Thyroid gland (tissue), 4 donors: ENCODE results near the gene ATP13A2. TPM values are rescaled to one million over a fixed set of nuclear protein-coding genes. Genes with fewer than 3 reads are reported as not detected.

Experiments used
- DNase-seq, 2 donors: peaks; one replicate each; pipeline ENCODE4 v3.0.0-alpha.2; 2019
- H3K27ac ChIP-seq, 3 donors: fragments of 200-600 bp; sonication (generic); 1 replicate in 2 of 3; 2 replicates in 1 of 3; pipeline ENCODE4 v1.5.1; 2016 to 2019; ENCODE audit warnings: mild to moderate bottlenecking in 1 of 3, moderate library complexity in 1 of 3
- H3K27me3 ChIP-seq: fragments of 200-600 bp; sonication (generic); one replicate; pipeline ENCODE4 v1.5.1; 2019
- H3K36me3 ChIP-seq, 2 donors: fragments of 200-600 bp; sonication (generic); one replicate each; pipeline ENCODE4 v1.5.1; 2016 to 2019
- H3K4me1 ChIP-seq, 2 donors: fragments of 200-600 bp; sonication (generic); one replicate each; pipeline ENCODE4 v1.5.1; 2017 to 2019
- H3K4me3 ChIP-seq, 3 donors: fragments of 200-600 bp; sonication (generic); replicated peaks in 1 of 3; 1 replicate in 2 of 3; 2 replicates in 1 of 3; pipeline ENCODE4 v1.5.1; 2016; ENCODE audit warnings: mild to moderate bottlenecking in 1 of 3
- H3K9me3 ChIP-seq: fragments of 200-600 bp; sonication (generic); one replicate; pipeline ENCODE4 v1.5.1; 2017
- POLR2A ChIP-seq, 2 donors: fragments of 450-650 bp; IDR thresholded peaks; one replicate each; pipeline ENCODE4 v1.6.1; 2017; ENCODE audit warnings: antibody characterized with exemption in 2 of 2, mild to moderate bottlenecking in 2 of 2, moderate library complexity in 1 of 2
- WGBS, 2 donors: methylation state at CpG; one replicate each; pipeline ENCODE4 v1.1.5; 2017; 5-methylcytosine and 5-hydroxymethylcytosine counted together
- intact Hi-C: fragments of 100-400 bp; cut with DNase I; formaldehyde crosslinking; loops from one replicate; pipeline ENCODE4 v1.15.1; 2023
- total RNA-seq, 4 donors: library from RNA; depleted of rRNA; stranded (reverse); fragments of >200 nt; gene quantifications; one replicate each; pipeline ENCODE4 v1.2.3, GENCODE V29; 2016
- TF ChIP-seq, protein P1 (sequence below), 6 experiments: fragments of 200-600 bp in 3 of 6; fragments of 450-650 bp in 3 of 6; sonication (generic) in 3 of 6; IDR thresholded peaks; one replicate each; pipeline ENCODE4 v1.5.1; 2016 to 2019; ENCODE audit warnings: antibody characterized with exemption in 6 of 6, mild to moderate bottlenecking in 2 of 6, inconsistent platforms in 1 of 6, moderate library complexity in 1 of 6

Gene ATP13A2
- total RNA-seq, 4 donors from 2014 or later, result 28.7 to 47.0 (median 35.8) TPM

DNA sequence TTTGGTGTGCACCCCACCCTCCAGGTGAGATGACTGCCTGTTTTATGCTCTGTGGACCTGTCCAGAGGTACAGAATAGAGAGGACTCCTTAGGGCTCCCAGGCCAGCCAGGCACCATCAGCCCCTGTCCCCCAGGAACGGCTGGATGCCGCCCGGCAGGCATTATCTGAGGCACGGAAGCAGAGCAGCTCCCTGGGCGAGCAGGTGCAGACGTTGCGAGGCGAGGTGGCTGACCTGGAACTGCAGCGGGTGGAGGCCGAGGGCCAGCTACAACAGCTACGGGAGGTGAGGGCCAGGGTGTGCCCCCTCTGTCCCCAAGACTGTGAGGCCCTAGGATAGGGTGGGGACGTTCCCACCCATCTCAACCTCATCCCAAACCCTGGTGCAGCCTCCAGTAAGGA, 42.1 kb downstream of the ATP13A2 start:
- Histone ChIP-seq H3K9me3 (no peaks in the 10 kb centered on the region), H3K27me3 (no peaks in the 10 kb centered on the region), H3K27ac (no peak overlapping the region), H3K4me1 (peaks cover 12 to 15% of the 10 kb centered on the region in 2 donors), H3K4me3 (no peak overlapping the region), H3K36me3 (peaks cover 0 to 8% of the 10 kb centered on the region in 2 donors)
- intact Hi-C loops, result loop anchor here (5.0 kb wide), 1 partner anchor 63 kb away; no protein-coding TSS in a partner anchor
- DNase-seq, result no peak
- WGBS, 2 donors, result 94 to 100% methylated on average over 3 to 9 of the region's 12 CpGs
- TF ChIP-seq, protein P1, sequence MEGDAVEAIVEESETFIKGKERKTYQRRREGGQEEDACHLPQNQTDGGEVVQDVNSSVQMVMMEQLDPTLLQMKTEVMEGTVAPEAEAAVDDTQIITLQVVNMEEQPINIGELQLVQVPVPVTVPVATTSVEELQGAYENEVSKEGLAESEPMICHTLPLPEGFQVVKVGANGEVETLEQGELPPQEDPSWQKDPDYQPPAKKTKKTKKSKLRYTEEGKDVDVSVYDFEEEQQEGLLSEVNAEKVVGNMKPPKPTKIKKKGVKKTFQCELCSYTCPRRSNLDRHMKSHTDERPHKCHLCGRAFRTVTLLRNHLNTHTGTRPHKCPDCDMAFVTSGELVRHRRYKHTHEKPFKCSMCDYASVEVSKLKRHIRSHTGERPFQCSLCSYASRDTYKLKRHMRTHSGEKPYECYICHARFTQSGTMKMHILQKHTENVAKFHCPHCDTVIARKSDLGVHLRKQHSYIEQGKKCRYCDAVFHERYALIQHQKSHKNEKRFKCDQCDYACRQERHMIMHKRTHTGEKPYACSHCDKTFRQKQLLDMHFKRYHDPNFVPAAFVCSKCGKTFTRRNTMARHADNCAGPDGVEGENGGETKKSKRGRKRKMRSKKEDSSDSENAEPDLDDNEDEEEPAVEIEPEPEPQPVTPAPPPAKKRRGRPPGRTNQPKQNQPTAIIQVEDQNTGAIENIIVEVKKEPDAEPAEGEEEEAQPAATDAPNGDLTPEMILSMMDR (IDR thresholded peaks at IDR 0.05), result no peak
- TF ChIP-seq POLR2A (IDR thresholded peaks at IDR 0.05), result no peak

DNA sequence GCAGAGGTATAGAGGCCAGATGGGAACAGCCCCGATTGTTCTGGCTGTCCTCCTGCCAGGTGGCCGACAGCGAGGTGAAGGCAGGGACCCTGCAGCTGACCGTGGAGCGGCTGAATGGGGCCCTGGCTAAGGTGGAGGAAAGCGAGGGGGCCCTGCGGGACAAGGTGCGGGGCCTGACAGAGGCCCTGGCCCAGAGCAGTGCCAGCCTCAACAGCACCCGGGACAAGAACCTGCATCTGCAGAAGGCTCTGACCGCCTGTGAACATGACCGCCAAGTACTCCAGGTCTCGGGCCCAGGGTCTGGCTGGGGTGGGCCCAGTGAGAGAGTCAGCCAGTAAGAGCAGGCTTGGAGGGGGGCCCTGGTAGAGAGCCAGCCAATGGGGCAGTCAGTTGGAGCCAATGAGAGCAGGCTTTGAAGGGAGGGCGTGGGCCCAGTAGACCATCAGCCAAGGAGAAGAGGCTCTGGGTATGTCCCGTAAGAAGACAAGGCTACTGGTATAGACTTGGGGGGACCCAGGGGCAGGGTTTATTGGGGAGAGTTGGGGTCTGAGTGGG, 42.6 kb downstream of the ATP13A2 start:
- intact Hi-C loops, result loop anchor here (5.0 kb wide), 1 partner anchor 63 kb away; no protein-coding TSS in a partner anchor
- WGBS, 2 donors, result 88% methylated on average over 14 of the region's 14 CpGs
- Histone ChIP-seq H3K27ac (no peak overlapping the region), H3K4me3 (no peak overlapping the region), H3K27me3 (no peaks in the 10 kb centered on the region), H3K4me1 (peaks cover 12 to 15% of the 10 kb centered on the region in 2 donors), H3K36me3 (peaks cover 0 to 8% of the 10 kb centered on the region in 2 donors), H3K9me3 (no peaks in the 10 kb centered on the region)
- no peak for DNase-seq
- TF ChIP-seq, protein P1 (IDR thresholded peaks at IDR 0.05), result no peak
- no peak for TF ChIP-seq POLR2A (IDR thresholded peaks at IDR 0.05)

DNA sequence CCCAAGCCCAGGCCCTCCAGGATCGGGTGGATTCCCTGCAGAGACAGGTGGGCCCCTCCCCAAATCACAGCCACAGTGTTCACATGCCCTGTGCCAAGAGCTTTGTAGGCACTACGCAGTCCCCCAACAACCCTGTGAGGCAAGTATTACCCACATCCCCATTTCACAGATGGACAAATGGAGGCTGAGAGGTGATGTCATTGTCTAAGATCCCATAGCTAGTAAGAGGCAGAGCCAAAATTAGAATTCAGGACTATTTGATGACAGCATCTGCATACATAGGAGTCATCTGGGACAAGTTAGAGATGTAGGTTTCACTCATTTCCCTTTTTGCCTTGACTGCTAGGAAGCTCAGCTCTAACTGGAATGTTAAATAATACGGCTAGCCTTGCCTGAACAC, 43.4 kb downstream of the ATP13A2 start:
- no peaks in the 10 kb centered on the region for H3K27me3 ChIP-seq
- H3K9me3 ChIP-seq, result no peaks in the 10 kb centered on the region
- H3K36me3 ChIP-seq, result peaks cover 0 to 8% of the 10 kb centered on the region in 2 donors
- no peak overlapping the region for H3K27ac ChIP-seq
- DNase-seq, result no peak
- WGBS, 2 donors, result 93 to 96% methylated on average over 2 to 3 of the region's 3 CpGs
- intact Hi-C loops, result loop anchor here (5.0 kb wide), 1 partner anchor 64 kb away; no protein-coding TSS in a partner anchor
- TF ChIP-seq, protein P1 (IDR thresholded peaks at IDR 0.05), result no peak
- no peak for TF ChIP-seq POLR2A (IDR thresholded peaks at IDR 0.05)
- no peak overlapping the region for H3K4me3 ChIP-seq
- peaks cover 12 to 15% of the 10 kb centered on the region in 2 donors for H3K4me1 ChIP-seq

DNA sequence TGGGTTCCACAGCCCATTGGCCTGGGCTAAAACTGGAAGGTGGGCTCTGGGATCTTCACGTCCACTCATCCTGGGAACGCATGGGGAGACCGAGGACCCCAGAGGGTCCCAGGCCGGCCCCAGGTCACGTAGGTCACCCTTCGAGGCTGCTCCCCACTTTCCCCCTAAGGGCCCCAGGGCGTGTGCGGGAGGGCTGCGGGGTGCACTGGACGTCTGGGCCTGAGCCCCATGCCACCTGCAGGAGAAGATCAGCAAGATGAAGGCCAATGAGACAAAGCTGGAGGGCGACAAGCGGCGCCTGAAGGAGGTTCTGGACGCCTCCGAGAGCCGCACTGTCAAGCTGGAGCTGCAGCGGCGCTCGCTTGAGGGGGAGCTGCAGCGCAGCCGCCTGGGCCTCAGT, 43.8 kb downstream of the ATP13A2 start:
- 92 to 100% methylated on average over 14 to 21 of the region's 21 CpGs for WGBS, 2 donors
- H3K27ac ChIP-seq, result no peak overlapping the region
- TF ChIP-seq POLR2A (IDR thresholded peaks at IDR 0.05), result no peak
- TF ChIP-seq, protein P1 (IDR thresholded peaks at IDR 0.05), result no peak

DNA sequence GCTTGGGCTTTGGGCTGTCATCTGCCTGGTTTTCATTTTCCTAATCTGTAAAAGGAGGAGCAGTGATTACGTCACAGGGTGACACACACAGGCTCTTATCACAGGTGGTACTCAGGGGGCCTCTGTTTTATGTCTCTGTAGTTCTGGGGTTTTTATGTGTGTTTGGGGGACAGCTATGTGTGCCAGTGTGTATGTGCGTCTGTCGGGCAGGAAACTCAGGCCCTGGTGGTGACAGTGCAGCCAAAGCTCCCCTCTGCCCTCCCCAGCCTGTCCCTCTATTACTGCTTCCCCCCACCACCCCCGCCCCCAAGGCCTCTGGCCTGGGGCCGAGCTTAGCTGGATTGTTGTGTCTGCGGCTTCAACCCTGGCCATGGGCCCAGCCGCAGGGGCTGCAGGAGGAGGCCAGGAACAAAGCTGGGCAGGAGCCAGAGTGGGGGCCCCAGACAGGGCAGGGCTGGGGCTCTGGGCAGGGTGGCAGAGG, 44.6 kb downstream of the ATP13A2 start:
- peaks cover 12 to 15% of the 10 kb centered on the region in 2 donors for H3K4me1 ChIP-seq
- no peaks in the 10 kb centered on the region for H3K27me3 ChIP-seq
- H3K36me3 ChIP-seq, result peaks cover 0 to 8% of the 10 kb centered on the region in 2 donors
- no peak overlapping the region for H3K27ac ChIP-seq
- peak; percentile 82 to 83 for DNase-seq
- no peaks in the 10 kb centered on the region for H3K9me3 ChIP-seq
- 2 to 9% methylated on average over 3 to 7 of the region's 7 CpGs for WGBS, 2 donors
- TF ChIP-seq, protein P1 (IDR thresholded peaks at IDR 0.05), result no peak
- TF ChIP-seq POLR2A (IDR thresholded peaks at IDR 0.05), result no peak
- no peak overlapping the region for H3K4me3 ChIP-seq
- intact Hi-C loops, result loop anchor here (5.0 kb wide), 1 partner anchor 65 kb away; no protein-coding TSS in a partner anchor

More for the DNA sequence above, 43.8 kb downstream of the ATP13A2 start:
- Histone ChIP-seq H3K4me1 (peaks cover 12 to 15% of the 10 kb centered on the region in 2 donors), H3K36me3 (peaks cover 0 to 8% of the 10 kb centered on the region in 2 donors), H3K27me3 (no peaks in the 10 kb centered on the region), H3K9me3 (no peaks in the 10 kb centered on the region), H3K4me3 (no peak overlapping the region)
- DNase-seq, result no peak
- intact Hi-C loops, result loop anchor here (5.0 kb wide), 1 partner anchor 64 kb away; no protein-coding TSS in a partner anchor
